8988T (cell line): ENCODE data around the gene SMAD6.

ENCODE experiments used
- DNase-seq: peaks from one replicate; pipeline ENCODE4 v3.0.0; 2011

Gene SMAD6

GRCh38 chr15:66702035-66702786, at the start of gene SMAD6:
SMAD6 (plus strand) TSS chr15:66702236; CDS start chr15:66703259, 1,023 bp downstream.
- DNase-seq = peak; percentile 88

GRCh38 chr15:66652806-66653205, 49.2 kb upstream of the SMAD6 start:
- DNase-seq = no peak

- no peak for DNase-seq
Observed at GRCh38 chr15:66653398-66653797, 48.6 kb upstream of the SMAD6 start.

GRCh38 chr15:66653852-66654251, 48.2 kb upstream of the SMAD6 start:
- DNase-seq = no peak

- DNase-seq = no peak
Observed at GRCh38 chr15:66654361-66654738, 47.7 kb upstream of the SMAD6 start.

- DNase-seq = no peak
Observed at GRCh38 chr15:66654739-66655375, 47.2 kb upstream of the SMAD6 start.

GRCh38 chr15:66655511-66655910, 46.5 kb upstream of the SMAD6 start:
- no peak for DNase-seq

GRCh38 chr15:66655997-66656396, 46.0 kb upstream of the SMAD6 start:
- no peak for DNase-seq

GRCh38 chr15:66657185-66658020, 44.6 kb upstream of the SMAD6 start:
- no peak for DNase-seq

GRCh38 chr15:66658044-66658443, 44.0 kb upstream of the SMAD6 start:
- no peak for DNase-seq

- DNase-seq = no peak
Observed at GRCh38 chr15:66658855-66659254, 43.2 kb upstream of the SMAD6 start.

- no peak for DNase-seq
Observed at GRCh38 chr15:66659384-66659783, 42.7 kb upstream of the SMAD6 start.

- no peak for DNase-seq
Observed at GRCh38 chr15:66661432-66662096, 40.5 kb upstream of the SMAD6 start.

GRCh38 chr15:66662522-66662921, 39.5 kb upstream of the SMAD6 start:
- no peak for DNase-seq

GRCh38 chr15:66663664-66664063, 38.4 kb upstream of the SMAD6 start:
- no peak for DNase-seq

GRCh38 chr15:66670175-66670574, 31.9 kb upstream of the SMAD6 start:
- no peak for DNase-seq

- no peak for DNase-seq
Observed at GRCh38 chr15:66670762-66671580, 31.1 kb upstream of the SMAD6 start.

- DNase-seq = no peak
Observed at GRCh38 chr15:66672867-66673266, 29.2 kb upstream of the SMAD6 start.

GRCh38 chr15:66673410-66674322, 28.4 kb upstream of the SMAD6 start:
- no peak for DNase-seq

- DNase-seq = no peak
Observed at GRCh38 chr15:66674756-66675155, 27.3 kb upstream of the SMAD6 start.

GRCh38 chr15:66675446-66675845, 26.6 kb upstream of the SMAD6 start:
- no peak for DNase-seq
